PC-9 (cell line): ENCODE measurements around the gene RNASE3. TPM values are rescaled to one million over a fixed set of nuclear protein-coding genes. Genes with fewer than 3 reads are reported as not detected.
A peak's percentile ranks its signal among the peaks of the same experiment; 100 is the strongest.

Experiments used
- BruUV-seq: library from RNA; stranded (reverse); fragments of 400-500 nt; replicated peaks from 2 replicates; lab custom pipeline; 2021; lab: Mats Ljungman, UMichigan
- CTCF ChIA-PET: fragments of 300-600 bp; sonication (Branson Sonifier 250); formaldehyde crosslinking; loops from one replicate; lab custom pipeline; 2022; ENCODE audit warnings: antibody characterized with exemption; lab: Charles Lee
- POLR2A ChIA-PET: fragments of 300-600 bp; sonication (Branson Sonifier 250); formaldehyde crosslinking; loops from one replicate; lab custom pipeline; 2022; ENCODE audit warnings: antibody characterized with exemption; ENCODE audit not compliant: unreplicated experiment; lab: Charles Lee
- DNase-seq, 2 experiments: peaks; one replicate each; pipeline versions ENCODE4 v3.0.0 to v3.0.0-alpha.2; 2015 to 2022; ENCODE audit warnings: mixed read lengths in 1 of 2
- H2AFZ ChIP-seq: fragments of 200-600 bp; sonication (generic); 2 replicates; pipeline ENCODE4 v1.8.1; 2017; ENCODE audit warnings: antibody characterized with exemption
- H3F3A ChIP-seq: fragments of 200-600 bp; sonication (generic); 2 replicates; pipeline ENCODE4 v1.8.1; 2017; ENCODE audit warnings: antibody characterized with exemption, mild to moderate bottlenecking, low read depth; ENCODE audit not compliant: insufficient read depth
- H3K27ac ChIP-seq: fragments of 200-600 bp; sonication (generic); 2 replicates; pipeline ENCODE4 v1.6.1; 2016; ENCODE audit warnings: mixed run types
- H3K27me3 ChIP-seq: fragments of 200-600 bp; sonication (generic); 2 replicates; pipeline ENCODE4 v1.6.1; 2016; ENCODE audit warnings: low read depth, mixed run types; ENCODE audit not compliant: insufficient read depth
- H3K36me3 ChIP-seq: fragments of 200-600 bp; sonication (generic); 2 replicates; pipeline ENCODE4 v1.6.1; 2016; ENCODE audit warnings: low read depth, mixed run types
- H3K4me1 ChIP-seq: fragments of 200-600 bp; sonication (generic); replicated peaks from 2 replicates; pipeline ENCODE4 v1.6.1; 2016; ENCODE audit warnings: mixed run types; ENCODE audit not compliant: insufficient read depth
- H3K4me2 ChIP-seq: fragments of 200-600 bp; sonication (generic); 2 replicates; pipeline ENCODE4 v1.6.1; 2017; ENCODE audit warnings: mixed run types
- H3K4me3 ChIP-seq: fragments of 200-600 bp; sonication (generic); 2 replicates; pipeline ENCODE4 v1.6.1; 2016; ENCODE audit warnings: mixed run types
- H3K79me2 ChIP-seq: fragments of 200-600 bp; sonication (generic); 2 replicates; pipeline ENCODE4 v1.6.1; 2017; ENCODE audit warnings: low read depth, mixed run types
- H3K9me2 ChIP-seq: fragments of 200-600 bp; sonication (generic); 2 replicates; pipeline ENCODE4 v1.8.1; 2017; ENCODE audit warnings: mild to moderate bottlenecking; ENCODE audit not compliant: insufficient read depth
- H3K9me3 ChIP-seq: fragments of 200-600 bp; sonication (generic); 2 replicates; pipeline ENCODE4 v1.8.1; 2016; ENCODE audit warnings: low read depth; ENCODE audit not compliant: insufficient read depth
- H4K20me1 ChIP-seq: fragments of 200-600 bp; sonication (generic); 2 replicates; pipeline ENCODE4 v1.8.1; 2017; ENCODE audit not compliant: insufficient read depth
- EZH2 ChIP-seq: fragments of 200-600 bp; sonication (generic); IDR thresholded peaks from 2 replicates; pipeline ENCODE4 v1.8.0; 2017; ENCODE audit warnings: antibody characterized with exemption, low read depth
- intact Hi-C: fragments of 100-400 bp; cut with micrococcal nuclease; formaldehyde crosslinking; loops from one replicate; pipeline ENCODE4 v1.10.0; 2022; ENCODE audit not compliant: unreplicated experiment
- total RNA-seq: library from RNA; stranded (reverse); gene quantifications from 2 replicates; pipeline ENCODE4 v1.2.3, GENCODE V29; 2021
- TF ChIP-seq, protein P1 (sequence below): fragments of 200-600 bp; sonication (generic); conservative IDR thresholded peaks from 2 replicates; pipeline ENCODE4 v1.6.1; 2017; ENCODE audit warnings: mixed run types, antibody characterized with exemption, mild to moderate bottlenecking, moderate library complexity

RNASE3 gene
- total RNA-seq, 1 experiment from 2014 or later, result not detected

DNA sequence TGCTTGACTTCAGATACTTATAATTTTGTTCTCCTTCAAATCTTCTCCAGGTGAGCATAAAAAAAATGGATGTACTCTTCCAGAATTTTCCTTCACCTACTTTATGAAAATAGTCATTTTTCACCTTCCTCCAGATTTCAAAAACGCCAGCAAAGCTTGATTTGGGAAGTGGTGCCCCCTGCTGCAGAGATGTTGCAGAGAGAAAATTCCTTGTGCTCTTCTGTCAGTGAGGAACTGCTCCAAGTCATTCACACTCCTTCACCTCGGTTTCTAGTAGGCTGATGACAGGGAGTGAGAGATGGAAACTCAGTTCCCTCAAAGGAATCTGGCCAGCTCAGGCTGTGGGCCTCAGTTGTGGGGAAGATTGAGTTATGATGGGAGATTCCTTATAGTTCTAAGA is 24.2 kb upstream of the RNASE3 start:
- intact Hi-C loops, result no loop called here
- Histone ChIP-seq H3K4me2 (no peak overlapping the region), H3K9me2 (no peaks in the 10 kb centered on the region), H3K4me3 (no peak overlapping the region), H3K79me2 (no peaks in the 10 kb centered on the region), H4K20me1 (no peaks in the 10 kb centered on the region), H3K27ac (no peak overlapping the region), H3K9me3 (no peaks in the 10 kb centered on the region), H2AFZ (no peak overlapping the region), H3F3A (no peaks in the 10 kb centered on the region), H3K4me1 (no peaks in the 10 kb centered on the region), H3K27me3 (no peaks in the 10 kb centered on the region), H3K36me3 (no peaks in the 10 kb centered on the region)
- TF ChIP-seq, protein P1, sequence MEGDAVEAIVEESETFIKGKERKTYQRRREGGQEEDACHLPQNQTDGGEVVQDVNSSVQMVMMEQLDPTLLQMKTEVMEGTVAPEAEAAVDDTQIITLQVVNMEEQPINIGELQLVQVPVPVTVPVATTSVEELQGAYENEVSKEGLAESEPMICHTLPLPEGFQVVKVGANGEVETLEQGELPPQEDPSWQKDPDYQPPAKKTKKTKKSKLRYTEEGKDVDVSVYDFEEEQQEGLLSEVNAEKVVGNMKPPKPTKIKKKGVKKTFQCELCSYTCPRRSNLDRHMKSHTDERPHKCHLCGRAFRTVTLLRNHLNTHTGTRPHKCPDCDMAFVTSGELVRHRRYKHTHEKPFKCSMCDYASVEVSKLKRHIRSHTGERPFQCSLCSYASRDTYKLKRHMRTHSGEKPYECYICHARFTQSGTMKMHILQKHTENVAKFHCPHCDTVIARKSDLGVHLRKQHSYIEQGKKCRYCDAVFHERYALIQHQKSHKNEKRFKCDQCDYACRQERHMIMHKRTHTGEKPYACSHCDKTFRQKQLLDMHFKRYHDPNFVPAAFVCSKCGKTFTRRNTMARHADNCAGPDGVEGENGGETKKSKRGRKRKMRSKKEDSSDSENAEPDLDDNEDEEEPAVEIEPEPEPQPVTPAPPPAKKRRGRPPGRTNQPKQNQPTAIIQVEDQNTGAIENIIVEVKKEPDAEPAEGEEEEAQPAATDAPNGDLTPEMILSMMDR, result peak; percentile 48
- no peak for TF ChIP-seq EZH2
- POLR2A ChIA-PET, result no interaction called here
- CTCF ChIA-PET, result interaction anchor here (0.7 to 1.2 kb wide), 2 partner anchors 10 to 166 kb away, joined by 3 to 5 read pairs; no protein-coding TSS in a partner anchor
- DNase-seq, result no peak
- BruUV-seq, result no TSS peak

DNA sequence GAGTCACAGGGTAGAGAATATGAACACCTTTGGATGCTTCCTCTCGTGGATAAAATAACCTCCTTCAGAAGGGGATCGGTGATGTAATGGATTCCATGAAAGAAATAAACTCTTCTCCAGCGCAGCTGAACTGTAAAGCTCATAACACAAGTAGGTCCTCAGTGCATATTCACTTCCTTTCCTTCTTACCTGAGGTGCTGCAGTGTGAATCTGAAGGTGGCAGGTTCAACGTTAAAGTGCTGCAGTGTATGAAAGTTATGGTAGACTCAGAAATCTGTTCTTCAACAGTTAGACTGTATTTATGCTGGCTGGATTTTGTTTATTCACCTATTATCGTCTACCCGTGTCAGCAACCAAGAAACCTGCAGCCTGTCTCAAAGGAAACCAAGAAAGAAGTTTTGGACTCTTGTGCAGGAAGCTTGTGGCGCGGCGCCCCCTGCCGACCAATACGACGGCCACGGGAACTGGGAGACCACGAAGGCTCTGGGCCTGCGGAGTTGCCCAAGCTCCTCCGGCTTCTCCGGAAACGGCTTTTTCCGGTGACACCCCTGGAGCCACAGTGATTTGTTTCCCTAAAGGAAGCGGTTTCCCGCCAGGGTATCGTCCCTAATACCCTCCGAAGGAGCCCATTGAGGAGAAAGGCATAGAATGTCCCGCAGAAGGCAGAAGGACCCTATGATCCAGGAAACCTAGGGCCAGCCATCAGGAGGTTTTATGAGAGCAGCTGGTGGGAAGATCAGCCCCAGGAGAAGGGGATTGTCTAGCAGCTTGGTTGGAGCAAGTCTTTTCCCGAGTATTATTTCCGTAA is 17.6 kb upstream of the RNASE3 start:
- DNase-seq, result peak; percentile 37 to 38
- no peaks in the 10 kb centered on the region for H4K20me1 ChIP-seq
- H3K9me3 ChIP-seq, result no peaks in the 10 kb centered on the region
- no peak overlapping the region for H3K4me3 ChIP-seq
- 0 out of 2 replicates have a peak overlapping the region, but pooled peaks have one; percentile 48 for H2AFZ ChIP-seq
- H3K79me2 ChIP-seq, result no peaks in the 10 kb centered on the region
- H3K36me3 ChIP-seq, result no peaks in the 10 kb centered on the region
- H3K4me2 ChIP-seq, result peak overlapping the region; percentile 28
- peaks cover 3% of the 10 kb centered on the region; the same call in 1 of the 2 replicates for H3K27me3 ChIP-seq
- no peak overlapping the region for H3K27ac ChIP-seq
- no TSS peak for BruUV-seq
- ChIA-PET POLR2A (no interaction called here), CTCF (no interaction called here)
- H3K4me1 ChIP-seq, result no peaks in the 10 kb centered on the region
- no peaks in the 10 kb centered on the region for H3K9me2 ChIP-seq
- H3F3A ChIP-seq, result no peaks in the 10 kb centered on the region
- intact Hi-C loops, result no loop called here
- TF ChIP-seq, protein P1, result peak; percentile 61
- TF ChIP-seq EZH2, result no peak

DNA sequence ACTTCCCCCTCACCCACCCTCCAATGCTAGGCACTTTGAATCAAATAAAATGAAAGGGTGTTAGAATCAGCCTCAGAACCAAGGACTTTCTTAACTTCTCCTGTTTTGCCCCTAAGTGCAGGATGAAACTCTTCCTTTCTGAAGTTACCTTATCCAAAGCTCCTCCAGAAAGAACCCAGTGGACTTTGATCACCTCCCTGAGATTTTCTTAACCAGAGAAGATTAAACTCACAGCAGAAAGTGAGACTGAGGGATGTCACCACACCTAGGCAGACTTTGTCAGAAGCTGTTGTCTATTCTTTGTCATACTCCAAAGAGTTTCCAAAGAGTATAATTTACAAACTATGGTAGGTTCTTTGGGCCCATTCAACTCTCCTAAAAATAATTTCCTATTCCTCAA is 14.2 kb upstream of the RNASE3 start:
- ChIA-PET POLR2A (no interaction called here), CTCF (no interaction called here)
- Histone ChIP-seq H3K79me2 (no peaks in the 10 kb centered on the region), H3K36me3 (no peaks in the 10 kb centered on the region), H3K9me2 (no peaks in the 10 kb centered on the region), H2AFZ (no peak overlapping the region), H3K27me3 (peaks cover 3% of the 10 kb centered on the region; the same call in 1 of the 2 replicates), H4K20me1 (no peaks in the 10 kb centered on the region), H3F3A (no peaks in the 10 kb centered on the region), H3K27ac (no peak overlapping the region), H3K4me2 (no peak overlapping the region), H3K9me3 (no peaks in the 10 kb centered on the region), H3K4me1 (no peaks in the 10 kb centered on the region), H3K4me3 (no peak overlapping the region)
- intact Hi-C loops, result no loop called here
- no peak for TF ChIP-seq EZH2
- TF ChIP-seq, protein P1, result no peak
- DNase-seq, result no peak
- BruUV-seq, result no TSS peak
